ENCODE data around the gene POR.

Gene POR

DNA sequence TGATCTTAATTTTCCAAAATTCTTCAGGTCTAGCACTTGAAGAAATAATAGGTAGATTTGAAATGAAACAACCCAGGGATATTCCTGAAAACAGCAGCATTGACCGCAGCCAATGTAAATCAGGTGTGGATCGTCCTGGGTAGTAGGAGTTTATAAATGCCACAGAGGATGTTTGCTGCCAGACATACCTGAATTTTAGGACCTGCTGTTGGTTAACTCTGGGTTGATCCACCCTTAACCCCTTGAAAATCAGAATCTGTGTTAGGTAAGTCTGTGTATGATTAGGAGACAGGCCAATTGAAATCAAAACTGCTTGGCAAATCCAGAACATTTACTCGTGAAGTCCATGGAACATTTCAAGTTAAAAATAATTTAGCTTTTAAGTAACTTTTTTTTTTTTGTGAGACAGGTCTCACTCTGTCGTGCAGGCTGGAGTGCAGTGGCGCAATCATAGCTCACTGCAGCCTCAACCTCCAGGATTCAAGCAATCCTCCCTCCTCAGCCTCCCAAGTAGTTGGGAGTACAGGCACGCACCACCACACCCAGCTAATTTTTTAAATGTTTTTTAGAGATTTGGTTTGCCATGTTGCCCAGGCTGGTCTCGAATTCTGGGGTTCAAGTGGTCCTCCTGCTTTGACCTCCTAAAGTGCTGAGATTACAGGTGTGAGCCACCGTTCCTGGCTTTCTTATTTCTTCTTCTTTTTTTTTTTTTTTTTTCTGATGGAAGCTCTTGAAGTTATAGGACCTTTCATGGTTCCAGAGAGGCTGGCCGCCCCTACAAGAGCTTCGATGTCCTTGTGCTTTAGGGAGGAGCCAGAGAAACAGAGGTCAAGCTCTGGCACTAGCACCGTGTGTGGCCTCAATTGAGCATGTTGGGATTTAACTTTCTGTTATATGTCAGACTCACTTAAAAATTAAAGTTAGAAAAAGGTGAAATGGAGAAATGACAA lies 2.0 kb downstream of the POR start:
- DNase-seq, result no peak

DNA sequence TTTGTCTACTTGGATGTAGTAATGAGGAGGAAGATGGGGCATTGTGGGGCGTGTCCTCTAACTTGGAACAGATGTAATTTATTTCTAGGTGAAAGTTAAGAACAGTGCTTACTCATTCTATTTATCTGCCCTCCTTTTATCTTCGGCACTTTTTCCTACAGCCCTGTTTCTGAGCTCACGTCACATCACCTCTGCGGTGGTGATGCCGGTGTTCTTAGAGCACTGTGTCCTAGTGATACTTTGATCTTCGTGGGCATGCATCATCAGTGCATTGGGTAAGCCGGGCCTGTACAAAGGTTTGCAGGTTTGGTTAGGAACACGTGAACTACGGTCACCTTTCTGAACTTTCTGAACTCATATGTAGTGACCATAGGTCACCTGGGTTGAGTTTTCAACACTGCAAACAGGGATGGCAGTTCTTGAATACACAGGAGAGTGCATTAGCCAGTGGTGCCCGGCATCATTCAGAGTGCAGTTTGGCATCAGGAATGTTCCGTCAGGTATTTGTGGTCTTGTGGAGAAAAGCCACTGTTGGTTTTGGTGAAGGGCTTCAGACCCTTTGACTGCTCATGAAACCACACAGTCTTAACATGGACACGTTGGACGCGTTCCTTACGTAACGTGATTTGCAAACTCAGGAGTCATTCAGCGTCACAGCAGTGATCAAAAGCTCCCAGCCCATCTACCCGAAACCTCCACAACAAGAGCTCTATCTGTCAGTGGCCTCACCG lies 5.6 kb downstream of the POR start:
- DNase-seq, result no peak

DNA sequence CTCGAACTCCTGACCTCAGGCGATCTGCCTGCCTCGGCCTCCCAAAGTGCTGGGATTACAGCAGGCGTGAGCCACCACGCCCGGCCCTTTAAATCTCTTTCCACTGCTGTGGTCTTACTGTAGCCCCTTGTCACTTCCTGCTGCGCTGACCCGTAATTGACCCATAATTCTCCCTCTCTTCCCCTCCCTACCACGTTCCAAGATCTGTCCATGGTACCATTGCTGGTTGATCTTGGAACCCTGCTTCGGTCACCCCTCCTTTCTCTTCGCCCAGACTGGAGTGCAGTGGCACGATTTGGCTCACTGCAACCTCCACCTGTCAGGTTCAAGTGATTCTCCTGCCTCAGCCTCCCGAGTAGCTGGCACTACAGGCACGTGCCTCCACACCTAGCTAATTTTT lies 6.5 kb downstream of the POR start:
- no peak for DNase-seq

DNA sequence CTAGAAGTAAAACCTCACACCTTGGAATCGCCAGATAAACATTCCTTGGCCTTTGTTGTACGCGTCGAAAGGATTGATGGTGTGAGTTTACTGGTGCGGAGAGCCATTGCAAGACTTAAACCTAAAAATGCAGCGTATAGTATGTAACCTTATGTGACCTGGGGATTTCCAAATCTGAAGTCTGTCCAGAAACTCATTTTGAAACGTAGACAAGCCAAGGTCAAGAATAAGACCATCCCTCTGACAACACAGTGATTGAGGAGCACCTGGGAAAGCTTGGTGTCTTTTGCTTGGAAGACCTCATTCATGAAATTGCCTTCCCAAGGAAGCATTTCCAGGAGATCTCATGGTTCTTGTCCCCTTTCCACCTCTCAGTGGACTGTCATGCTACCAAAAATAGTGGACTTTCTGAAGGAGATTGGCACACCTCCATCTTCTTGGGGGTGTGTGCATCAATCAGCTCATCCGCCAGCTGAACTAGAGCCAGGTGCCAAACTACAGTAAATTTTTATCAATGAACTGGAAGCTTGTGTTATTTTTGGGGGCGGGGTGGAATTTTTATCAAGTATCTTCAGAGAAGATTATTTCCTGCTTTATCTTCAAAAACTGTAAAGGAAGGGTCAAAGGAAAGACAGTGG lies 8.1 kb downstream of the POR start:
- DNase-seq, result no peak

DNA sequence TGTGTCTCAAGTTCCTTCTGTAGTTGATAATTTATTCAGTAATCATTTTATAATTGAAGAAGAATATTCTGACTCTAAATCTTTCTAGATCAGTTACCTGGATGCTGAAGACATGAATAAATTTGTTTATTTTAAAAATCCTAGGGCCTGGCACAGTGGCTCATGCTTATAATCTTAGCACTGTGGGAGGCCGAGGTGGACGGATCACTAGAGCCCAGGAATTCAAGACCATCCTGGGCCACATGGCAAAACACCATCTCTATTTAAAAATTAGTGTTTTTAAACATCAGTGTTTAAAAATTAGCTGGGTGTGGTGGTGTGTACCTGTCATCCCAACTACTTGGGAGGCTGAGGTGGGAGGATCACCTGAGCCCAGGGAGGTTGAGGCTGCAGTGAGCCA lies 9.3 kb downstream of the POR start:
- no peak for DNase-seq

DNA sequence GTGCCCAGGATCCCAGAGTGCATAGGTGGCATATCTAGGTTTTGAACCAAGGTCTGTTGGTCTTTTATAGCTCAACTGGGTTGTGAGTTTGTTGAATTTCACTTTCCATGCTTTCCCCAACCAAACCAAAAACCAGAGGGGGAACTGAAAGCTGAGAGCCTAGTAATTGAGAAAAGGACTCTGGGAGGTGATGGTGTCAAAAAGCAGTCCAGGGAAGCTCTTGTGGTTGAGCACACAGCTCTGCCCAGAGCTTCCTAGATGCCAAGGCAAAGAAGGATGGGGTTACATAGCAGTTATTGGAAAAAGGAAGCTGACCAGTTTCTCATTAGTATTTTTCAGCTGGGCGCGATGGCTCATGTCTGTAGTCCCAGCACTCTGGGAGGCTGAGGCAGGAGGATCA lies 9.9 kb downstream of the POR start:
- DNase-seq, result no peak

DNA sequence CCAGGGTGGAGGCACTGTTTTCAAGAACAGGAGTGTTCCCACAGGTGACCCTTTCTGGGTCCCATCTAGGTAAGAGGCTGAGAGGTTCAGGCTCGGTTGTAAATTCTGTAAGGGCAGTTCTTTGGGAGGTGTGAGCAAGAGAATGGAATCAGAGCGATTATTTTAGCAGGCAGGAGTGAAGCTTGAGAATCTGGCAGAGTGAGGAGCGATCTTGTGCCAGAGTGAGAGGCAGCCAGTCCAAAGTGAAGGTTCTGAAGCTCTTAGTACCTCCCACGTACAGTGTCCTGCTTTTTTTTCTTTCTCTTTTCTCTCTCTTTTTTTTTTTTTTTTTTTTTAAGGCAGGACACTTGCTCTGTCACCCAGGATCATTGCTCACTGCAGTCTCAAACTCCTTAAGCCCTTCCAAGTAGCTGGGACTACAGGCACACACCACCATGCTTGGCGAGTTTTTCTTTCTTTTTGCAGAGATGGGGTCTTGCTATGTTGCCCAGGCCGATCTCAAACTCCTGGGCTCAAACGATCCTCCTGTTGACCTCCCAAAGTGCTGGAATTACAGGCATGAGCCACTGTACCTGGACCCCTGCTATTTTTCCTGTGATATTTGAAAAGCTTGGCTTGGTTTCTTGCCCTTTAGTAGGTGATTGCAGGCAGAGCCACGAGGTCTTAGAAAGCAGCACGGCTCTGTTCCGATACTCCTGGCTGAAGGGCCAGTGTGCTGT lies 10.9 kb downstream of the POR start:
- no peak for DNase-seq

DNA sequence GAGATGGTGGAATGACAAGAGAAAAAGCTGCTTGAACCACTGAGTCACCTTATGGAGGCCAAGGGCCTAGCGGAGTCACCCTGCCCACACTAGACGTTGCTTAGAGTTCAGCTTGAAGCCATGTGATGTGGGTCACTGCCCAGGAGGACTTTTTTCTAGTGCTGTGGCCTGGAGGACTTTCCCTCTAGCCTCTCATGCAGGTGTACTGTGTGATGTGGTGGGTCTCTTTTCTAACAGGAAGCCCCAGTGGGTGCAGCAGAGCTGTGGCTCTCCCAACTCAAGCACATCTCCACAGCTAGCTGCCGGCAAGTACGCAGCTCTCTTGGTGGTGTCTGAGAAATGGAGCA lies 13.6 kb downstream of the POR start:
- DNase-seq, result no peak

DNA sequence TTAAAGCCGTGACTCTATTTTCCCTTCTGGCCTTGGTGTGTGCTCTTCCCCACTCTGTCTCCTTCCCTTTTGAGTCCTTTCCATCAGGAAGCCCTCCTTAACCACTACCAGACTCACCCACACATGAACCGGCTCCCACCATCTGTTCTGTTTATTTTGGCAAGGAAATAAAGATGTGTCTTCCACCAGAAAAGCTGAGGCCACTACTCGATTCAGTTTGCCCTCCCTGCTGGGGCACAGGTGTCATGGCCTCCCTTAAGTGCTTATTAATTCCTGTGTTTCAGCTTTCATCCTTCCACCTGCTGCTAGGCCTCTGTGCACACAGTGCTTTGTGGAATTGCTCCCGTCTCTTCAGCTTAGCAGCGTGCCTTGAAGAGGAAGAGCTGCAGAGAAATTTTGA lies 16.7 kb downstream of the POR start:
- no peak for DNase-seq

DNA sequence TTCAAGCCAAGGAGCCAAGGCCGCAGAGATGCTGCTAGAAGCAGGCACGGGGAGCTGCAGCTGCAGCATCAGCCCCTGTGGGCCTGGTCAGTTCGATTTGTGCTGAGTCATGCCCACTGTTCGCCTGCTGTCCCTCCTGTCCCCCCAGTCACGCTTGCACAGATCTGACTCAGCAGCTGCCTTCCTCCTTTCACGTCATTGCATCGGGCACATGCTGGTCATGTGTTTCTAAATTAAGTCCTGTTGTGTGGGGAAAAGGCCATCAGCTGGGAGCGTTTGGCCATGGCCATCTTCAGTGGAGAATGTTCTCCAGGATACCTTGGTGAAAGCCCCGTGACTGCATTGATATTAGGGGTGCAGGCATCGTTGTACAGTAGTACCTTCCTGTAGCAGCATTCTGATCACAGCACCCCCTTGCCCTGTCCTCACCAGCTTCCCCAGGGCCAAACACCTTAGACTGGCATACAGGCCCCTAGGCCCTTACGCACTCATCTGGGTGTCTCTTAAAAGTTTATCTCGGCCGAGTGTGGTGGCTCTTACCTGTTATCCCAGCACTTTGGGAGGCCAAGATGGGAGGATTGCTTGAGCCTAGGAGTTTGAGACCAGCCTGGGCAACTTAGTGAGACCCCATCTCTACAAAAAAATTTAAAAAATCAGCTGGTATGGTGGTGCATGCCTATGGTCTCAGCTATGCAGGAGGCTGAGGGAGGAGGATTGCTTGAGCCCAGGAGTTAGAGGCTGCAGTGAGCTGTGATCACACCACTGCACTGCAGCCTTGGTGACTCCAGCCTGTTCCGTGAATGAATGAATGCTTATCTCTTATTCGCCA lies 23.2 kb downstream of the POR start:
- DNase-seq, result no peak

DNA sequence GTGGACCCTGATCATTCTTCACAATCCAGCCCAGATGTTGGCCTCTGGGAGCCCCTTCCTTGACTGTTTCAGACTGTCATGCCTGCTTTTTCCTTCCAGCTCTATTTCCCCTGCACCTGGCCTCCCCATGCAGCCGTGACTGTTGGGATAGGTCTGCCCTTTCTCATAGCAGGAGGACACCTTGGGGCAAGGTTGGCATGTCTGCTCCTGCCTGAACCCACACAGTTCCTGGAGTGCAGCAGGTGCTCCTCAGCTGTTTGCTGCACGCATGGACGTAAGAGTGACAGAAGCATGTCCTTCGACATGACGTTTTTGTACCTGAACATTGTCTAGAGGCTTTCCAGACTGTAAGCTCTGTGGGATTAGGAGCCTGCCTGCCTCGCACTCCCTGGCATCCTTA lies 24.0 kb downstream of the POR start:
- DNase-seq, result no peak

DNA sequence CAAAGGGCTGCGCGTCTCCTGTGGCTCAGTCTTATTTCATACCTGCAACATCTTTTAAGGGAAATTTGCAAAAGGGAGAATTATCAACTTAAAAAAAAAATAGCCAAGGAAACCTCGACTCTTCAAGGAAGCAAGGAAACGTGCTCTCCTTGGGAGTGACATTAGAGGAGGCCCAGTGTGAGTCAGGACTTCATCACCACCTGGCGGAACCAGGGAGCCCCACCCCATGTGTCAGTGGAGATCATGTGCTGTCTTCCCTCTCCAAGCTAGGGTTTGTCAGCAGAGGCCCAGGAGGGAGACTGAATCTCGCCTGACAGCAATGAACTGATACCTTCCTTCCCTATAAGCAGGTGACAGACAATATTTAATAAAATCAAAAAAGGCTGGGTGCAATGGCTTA lies 28.9 kb downstream of the POR start:
- DNase-seq, result no peak

DNA sequence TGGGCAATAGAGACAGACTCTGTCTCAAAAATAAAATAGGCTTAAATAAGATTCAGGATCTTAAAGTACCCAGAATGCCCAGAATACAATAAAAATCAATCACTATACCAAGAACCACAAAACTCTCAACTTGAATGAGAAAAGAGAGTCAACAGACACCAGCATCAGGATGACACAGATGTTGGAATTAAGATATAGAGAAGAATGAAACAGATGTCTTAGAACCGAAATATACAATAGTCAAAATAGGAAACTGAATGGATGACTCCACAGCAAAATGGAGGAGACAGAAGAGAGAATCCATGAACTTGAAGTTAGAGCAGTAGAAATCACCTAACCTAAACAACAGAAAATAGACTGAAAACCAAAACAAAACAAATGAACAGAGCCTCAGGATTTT lies 29.6 kb downstream of the POR start:
- DNase-seq, result no peak

DNA sequence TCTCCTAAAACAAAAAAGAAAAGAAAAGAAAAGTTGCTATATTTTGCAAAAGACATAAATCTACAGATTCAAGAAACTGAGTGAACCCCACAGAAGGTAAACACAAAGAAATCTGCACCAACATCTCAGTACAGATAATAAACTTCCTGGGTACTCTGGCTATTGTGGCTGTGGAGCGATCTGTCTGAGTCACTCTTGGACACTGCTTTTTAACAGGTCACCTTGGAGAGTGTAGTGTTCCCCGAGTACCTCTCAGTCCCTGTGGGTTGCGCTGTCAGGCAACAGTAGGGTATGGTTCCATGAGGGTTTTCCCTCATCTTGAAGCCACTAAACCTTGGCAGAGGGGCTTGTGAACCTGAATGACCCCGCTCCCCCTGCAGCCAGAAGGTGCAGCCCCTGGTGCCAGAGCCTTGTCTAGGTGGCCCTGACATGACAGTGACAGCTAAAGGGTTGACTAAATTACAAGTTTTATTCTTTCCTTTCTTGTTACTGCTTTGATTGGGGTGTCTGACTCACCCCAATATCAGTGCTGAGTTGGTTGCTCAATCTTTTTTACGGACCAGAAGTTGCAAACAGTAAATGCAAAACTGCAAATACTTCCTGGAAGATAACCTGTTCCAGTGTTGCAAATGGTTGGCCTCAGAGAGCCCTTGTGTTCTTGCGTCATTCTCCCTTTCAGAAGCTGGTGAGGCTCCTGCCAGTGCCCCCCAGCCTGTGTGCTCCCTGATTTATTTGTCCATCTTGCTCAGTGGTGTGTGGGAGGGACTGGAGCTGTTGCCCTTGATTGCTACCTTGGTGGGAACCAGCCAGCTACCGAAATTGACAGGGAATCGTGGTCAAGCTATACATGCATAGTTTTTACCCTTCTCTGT lies 30.6 kb downstream of the POR start:
- DNase-seq, result no peak

DNA sequence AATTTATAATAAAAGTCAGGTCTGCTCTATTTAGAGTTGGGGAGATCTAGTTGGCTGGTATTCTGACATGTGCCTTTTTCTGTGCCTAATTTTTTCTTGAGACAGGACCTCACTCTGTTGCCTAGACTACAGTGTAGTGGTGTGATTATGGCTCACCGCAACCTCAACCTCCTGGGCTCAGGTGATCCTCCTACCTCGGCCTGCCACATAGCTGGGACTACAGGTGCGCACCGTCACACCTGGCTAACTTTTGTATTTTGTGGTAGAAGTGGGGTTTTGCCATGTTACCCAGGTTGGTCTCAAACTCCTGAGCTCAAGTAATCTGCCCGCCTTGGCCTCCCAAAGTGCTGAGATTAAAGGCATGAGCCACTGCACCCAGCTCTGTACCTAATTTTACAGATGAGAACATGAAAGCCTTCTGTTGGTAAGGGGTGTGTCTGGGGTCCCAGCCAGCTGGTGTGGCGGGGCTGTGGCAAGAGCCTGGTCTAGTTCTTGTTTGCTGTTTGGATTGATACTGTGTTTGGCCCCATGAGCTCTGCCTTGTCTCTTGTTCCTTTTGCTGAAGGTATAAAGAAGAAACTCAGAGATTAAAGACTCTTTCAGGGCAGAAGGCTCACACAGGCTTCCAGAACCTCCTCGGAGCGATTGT lies 31.4 kb downstream of the POR start:
- no peak for DNase-seq

DNA sequence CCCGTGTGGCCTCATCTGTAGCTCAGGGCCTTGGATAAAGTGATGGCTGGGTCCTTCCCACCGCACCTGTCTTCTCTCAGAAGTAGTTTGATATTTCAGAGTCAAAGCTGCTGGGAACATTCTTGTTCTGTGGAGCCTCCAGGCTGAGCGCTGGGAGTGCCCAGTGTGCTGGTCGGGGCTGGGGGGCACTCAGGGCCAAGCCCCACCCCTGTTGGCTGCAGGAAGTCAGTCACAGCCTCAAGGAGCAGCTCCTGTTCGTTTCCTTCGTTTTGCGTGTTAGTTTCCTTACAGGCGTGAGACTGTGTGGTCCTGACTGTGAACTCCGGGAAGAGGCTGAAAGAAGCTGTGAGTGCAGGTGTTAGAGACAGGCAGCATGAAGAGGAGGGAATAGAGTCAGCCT lies 33.2 kb downstream of the POR start:
- no peak for DNase-seq

DNA sequence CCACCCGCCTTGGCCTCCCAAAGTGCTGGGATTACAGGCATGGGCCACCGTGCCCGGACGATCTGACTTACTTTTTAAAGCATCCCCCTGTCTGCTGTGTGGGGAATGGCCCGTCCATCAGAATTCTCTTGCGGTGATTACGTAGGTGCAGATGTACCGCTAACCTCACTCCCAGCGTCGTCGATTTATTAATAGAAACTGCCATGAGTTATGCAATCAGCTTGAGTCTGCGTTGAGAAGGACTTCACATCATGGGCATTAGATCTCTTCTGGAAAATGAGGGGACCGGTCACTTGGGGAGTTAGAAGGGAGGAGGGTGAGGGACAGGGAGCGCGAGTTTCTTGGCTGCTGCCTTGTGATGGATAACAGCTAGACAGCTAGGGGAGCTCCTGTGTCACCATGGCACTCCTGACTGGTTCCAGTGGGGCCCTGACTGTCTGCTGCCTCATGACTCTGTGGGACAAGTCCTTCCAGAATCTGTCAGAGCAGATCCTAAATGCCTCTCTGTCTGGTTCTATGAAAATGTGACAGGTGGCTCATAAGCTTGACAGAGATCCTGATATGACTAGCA lies 35.2 kb downstream of the POR start:
- no peak for DNase-seq

DNA sequence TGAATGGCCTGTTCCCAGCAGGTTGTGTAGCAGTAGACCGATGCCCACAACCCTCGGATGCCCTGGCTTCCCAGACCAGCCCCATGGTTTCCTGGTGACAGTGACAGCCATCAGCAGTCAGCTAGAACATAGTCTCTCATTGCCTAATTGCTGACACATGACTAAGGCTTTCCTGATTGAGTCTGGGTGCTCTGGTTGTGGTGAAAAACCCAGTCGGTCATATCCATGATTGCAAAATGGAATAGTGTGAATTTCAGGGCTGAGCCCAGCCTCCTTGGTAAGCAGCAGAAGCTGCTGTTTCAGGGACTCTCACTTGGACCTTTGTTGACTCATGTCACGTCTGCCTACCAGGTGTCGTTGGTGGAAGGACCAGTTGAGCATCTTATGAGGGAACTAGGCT lies 36.6 kb downstream of the POR start:
- DNase-seq, result peak; percentile 87

DNA sequence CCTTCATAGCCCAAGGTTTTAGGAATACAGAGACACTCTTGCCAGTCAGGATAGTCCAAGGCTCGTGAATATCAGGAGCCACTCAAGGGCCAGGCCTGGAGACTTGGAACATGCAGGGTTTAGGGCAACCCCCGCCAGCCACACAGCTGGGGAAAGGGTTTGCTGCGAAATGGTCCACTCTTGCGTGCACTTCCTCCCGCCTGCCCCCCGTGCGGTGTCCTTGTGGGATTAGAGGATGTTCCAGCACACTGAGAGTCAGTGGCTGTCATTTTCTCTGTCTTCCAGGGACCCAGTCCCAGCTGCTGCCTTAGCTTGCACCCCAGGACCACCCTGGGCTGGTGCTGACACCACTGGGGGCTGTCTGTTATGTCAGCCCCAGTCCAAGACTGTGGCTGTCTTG lies 38.5 kb downstream of the POR start:
- no peak for DNase-seq

DNA sequence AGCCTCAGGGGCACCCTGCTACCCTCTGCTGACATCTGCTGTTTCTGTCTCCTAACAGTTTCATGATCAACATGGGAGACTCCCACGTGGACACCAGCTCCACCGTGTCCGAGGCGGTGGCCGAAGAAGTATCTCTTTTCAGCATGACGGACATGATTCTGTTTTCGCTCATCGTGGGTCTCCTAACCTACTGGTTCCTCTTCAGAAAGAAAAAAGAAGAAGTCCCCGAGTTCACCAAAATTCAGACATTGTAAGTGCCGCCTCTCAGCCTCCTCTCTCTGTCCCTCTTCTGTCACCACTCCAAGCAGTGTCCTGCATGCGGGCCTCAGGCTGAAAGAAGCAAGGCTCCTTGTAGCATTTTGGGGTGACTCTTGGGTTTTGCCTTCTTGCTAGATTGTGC lies 39.0 kb downstream of the POR start:
- DNase-seq, result no peak
